Endothelial cell of umbilical vein (primary cell): ENCODE data around the gene C11orf68. TPM values are rescaled to one million over a fixed set of nuclear protein-coding genes. Genes with fewer than 3 reads are reported as not detected.
A peak's percentile ranks its signal among the peaks of the same experiment; 100 is the strongest.

Experiments used
- BruUV-seq: library from RNA; stranded (reverse); fragments of 400-500 nt; replicated peaks from 2 replicates; lab custom pipeline; 2021; lab: Mats Ljungman, UMichigan
- CTCF ChIA-PET: fragments of 300-600, 350-600 bp; sonication (Branson Sonifier 250); formaldehyde crosslinking; loops from one replicate; lab custom pipeline; 2021; ENCODE audit warnings: antibody characterized with exemption, inconsistent platforms; lab: Charles Lee
- POLR2A ChIA-PET: fragments of 300-600, 350-600 bp; sonication (Branson Sonifier 250); formaldehyde crosslinking; loops from one replicate; lab custom pipeline; 2021; ENCODE audit warnings: antibody characterized with exemption, inconsistent platforms; lab: Charles Lee
- DNase-seq: peaks from one replicate; pipeline ENCODE4 v3.0.0-alpha.2; 2011; ENCODE audit warnings: low read depth, low spot score
- FAIRE-seq: peaks from 2 replicates; lab custom pipeline; 2011; peaks lifted over from hg19 to GRCh38; lab: Jason Lieb, UNC
- H2AFZ ChIP-seq: 2 replicates; pipeline ENCODE4 v1.6.0; 2012; ENCODE audit warnings: low read depth, low read length, control low read depth, inconsistent platforms
- H3K27ac ChIP-seq: 2 replicates; pipeline ENCODE4 v1.5.1; 2011; ENCODE audit warnings: low read depth, mild to moderate bottlenecking, control low read depth, low read length, moderate library complexity; ENCODE audit not compliant: insufficient read depth
- H3K27me3 ChIP-seq, 2 experiments: 2 replicates each; pipeline versions ENCODE4 v1.6.0 to v1.6.1; 2011; ENCODE audit warnings: low read length in 2 of 2, mixed read lengths in 1 of 2; ENCODE audit not compliant: control insufficient read depth in 2 of 2, insufficient read depth in 2 of 2
- H3K36me3 ChIP-seq, 2 experiments: 2 replicates in 1 of 2; 3 replicates in 1 of 2; pipeline ENCODE4 v1.5.1; 2011; ENCODE audit warnings: low read length in 2 of 2, mild to moderate bottlenecking in 1 of 2, moderate library complexity in 1 of 2; ENCODE audit not compliant: control insufficient read depth in 2 of 2, insufficient read depth in 2 of 2; ENCODE audit errors: extremely low read depth in 1 of 2
- H3K4me1 ChIP-seq: 3 replicates; pipeline ENCODE4 v1.5.1; 2011; ENCODE audit warnings: mild to moderate bottlenecking, low read length; ENCODE audit not compliant: control insufficient read depth, insufficient read depth; ENCODE audit errors: extremely low read depth
- H3K4me2 ChIP-seq: 2 replicates; pipeline ENCODE4 v1.6.1; 2011; ENCODE audit warnings: low read length, control low read depth, mixed read lengths; ENCODE audit not compliant: insufficient read depth
- H3K4me3 ChIP-seq, 3 experiments: fragments of 200-600 bp in 1 of 3; sonication (generic), shearing (Covaris generic) in 1 of 3; replicated peaks in 1 of 3; 2 replicates each; pipeline ENCODE4 v1.5.1; 2011 to 2016; ENCODE audit warnings: control low read depth in 3 of 3, low read length in 3 of 3, mild to moderate bottlenecking in 2 of 3, inconsistent platforms in 1 of 3, low read depth in 1 of 3, moderate library complexity in 1 of 3; ENCODE audit not compliant: insufficient read depth in 1 of 3
- H3K79me2 ChIP-seq: 2 replicates; pipeline ENCODE4 v1.6.0; 2012; ENCODE audit warnings: low read length, inconsistent platforms; ENCODE audit not compliant: control insufficient read depth, insufficient read depth
- H3K9ac ChIP-seq: replicated peaks from 2 replicates; pipeline ENCODE3; 2011; ENCODE audit warnings: low read length, control low read depth; ENCODE audit not compliant: insufficient read depth; ENCODE audit errors: extremely low read depth
- H3K9me1 ChIP-seq: replicated peaks from 3 replicates; pipeline ENCODE4 v1.6.0; 2011; ENCODE audit warnings: mild to moderate bottlenecking, low read length; ENCODE audit not compliant: control insufficient read depth, insufficient read depth; ENCODE audit errors: extremely low read depth
- H3K9me3 ChIP-seq: replicated peaks from 2 replicates; pipeline ENCODE4 v1.5.1; 2012; ENCODE audit warnings: low read length, inconsistent platforms; ENCODE audit not compliant: control insufficient read depth, insufficient read depth
- H4K20me1 ChIP-seq: replicated peaks from 2 replicates; pipeline ENCODE3; 2011; ENCODE audit warnings: mild to moderate bottlenecking, low read length; ENCODE audit not compliant: control insufficient read depth, insufficient read depth; ENCODE audit errors: extremely low read depth
- EZH2 ChIP-seq: IDR thresholded peaks from 2 replicates; pipeline ENCODE4 v1.6.1; 2012; ENCODE audit warnings: borderline replicate concordance, low read depth, mild to moderate bottlenecking, moderate library complexity, low read length, inconsistent platforms; ENCODE audit not compliant: severe bottlenecking
- FOS ChIP-seq: IDR thresholded peaks from 2 replicates; pipeline ENCODE4 v1.6.1; 2011; ENCODE audit warnings: mild to moderate bottlenecking, low read length, moderate library complexity, borderline replicate concordance; ENCODE audit not compliant: insufficient read depth
- GATA2 ChIP-seq: IDR thresholded peaks from 2 replicates; pipeline ENCODE4 v1.7.0; 2011; ENCODE audit warnings: low read depth, mild to moderate bottlenecking, moderate library complexity, mixed read lengths, low read length; ENCODE audit not compliant: insufficient read length, insufficient read depth
- JUN ChIP-seq: IDR thresholded peaks from 2 replicates; pipeline ENCODE4 v1.6.1; 2011; ENCODE audit warnings: borderline replicate concordance, low read depth; ENCODE audit not compliant: insufficient read length, insufficient read depth
- MYC ChIP-seq: IDR thresholded peaks from one replicate; pipeline ENCODE4 v1.6.1; 2011; ENCODE audit warnings: mild to moderate bottlenecking, low read depth, low read length
- POLR2A ChIP-seq: IDR thresholded peaks from 2 replicates; pipeline ENCODE4 v1.6.1; 2012; ENCODE audit warnings: low read depth, mild to moderate bottlenecking, control low read depth, low read length
- POLR2AphosphoS5 ChIP-seq: IDR thresholded peaks from 2 replicates; pipeline ENCODE4 v1.6.1; 2012; ENCODE audit warnings: low read depth, mild to moderate bottlenecking, control low read depth, low read length, moderate library complexity; ENCODE audit not compliant: insufficient read depth
- dilution Hi-C: fragments of 300-500 bp; cut with MboI; formaldehyde crosslinking; loops from one replicate; pipeline ENCODE4 v1.15.0; 2019; ENCODE audit warnings: low sequenced_read_pairs; ENCODE audit not compliant: extremely low pct_ligation_motif_present
- intact Hi-C: fragments of 100-400 bp; cut with micrococcal nuclease; formaldehyde crosslinking; loops from one replicate; pipeline ENCODE4 v1.10.0; 2022
- polyA plus RNA-seq, 4 experiments: library from polyadenylated mRNA; depleted of rRNA in 3 of 4; stranded (reverse) in 3 of 4; unstranded in 1 of 4; fragments of >200 nt; gene quantifications; 2 replicates each; pipeline versions ENCODE4 v1.2.1 to v1.2.3, GENCODE V29; 2011 to 2012; ENCODE audit warnings: missing spikeins in 1 of 4
- total RNA-seq: library from RNA; stranded (reverse); gene quantifications from 2 replicates; pipeline ENCODE4 v1.2.3, GENCODE V29; 2021
- TF ChIP-seq, protein P1 (sequence below): IDR thresholded peaks from 2 replicates; pipeline ENCODE4 v1.6.1; 2011; ENCODE audit not compliant: insufficient read depth, insufficient read length
- TF ChIP-seq, protein P2 (sequence below), 2 donors: IDR thresholded peaks; 1 replicate in 1 of 2; 2 replicates in 1 of 2; pipeline ENCODE4 v1.5.1; 2011; ENCODE audit warnings: low read length in 2 of 2, mild to moderate bottlenecking in 2 of 2, moderate library complexity in 2 of 2, control low read depth in 1 of 2, inconsistent platforms in 1 of 2, low read depth in 1 of 2; ENCODE audit not compliant: insufficient read depth in 1 of 2; ENCODE audit errors: extremely low read depth in 1 of 2

C11orf68 gene
- total and polyA plus RNA-seq, 2 donors (not counting 3 experiments of a cell fraction or from before 2014, with no cell fraction given) = 35.6 to 66.5 TPM

DNA sequence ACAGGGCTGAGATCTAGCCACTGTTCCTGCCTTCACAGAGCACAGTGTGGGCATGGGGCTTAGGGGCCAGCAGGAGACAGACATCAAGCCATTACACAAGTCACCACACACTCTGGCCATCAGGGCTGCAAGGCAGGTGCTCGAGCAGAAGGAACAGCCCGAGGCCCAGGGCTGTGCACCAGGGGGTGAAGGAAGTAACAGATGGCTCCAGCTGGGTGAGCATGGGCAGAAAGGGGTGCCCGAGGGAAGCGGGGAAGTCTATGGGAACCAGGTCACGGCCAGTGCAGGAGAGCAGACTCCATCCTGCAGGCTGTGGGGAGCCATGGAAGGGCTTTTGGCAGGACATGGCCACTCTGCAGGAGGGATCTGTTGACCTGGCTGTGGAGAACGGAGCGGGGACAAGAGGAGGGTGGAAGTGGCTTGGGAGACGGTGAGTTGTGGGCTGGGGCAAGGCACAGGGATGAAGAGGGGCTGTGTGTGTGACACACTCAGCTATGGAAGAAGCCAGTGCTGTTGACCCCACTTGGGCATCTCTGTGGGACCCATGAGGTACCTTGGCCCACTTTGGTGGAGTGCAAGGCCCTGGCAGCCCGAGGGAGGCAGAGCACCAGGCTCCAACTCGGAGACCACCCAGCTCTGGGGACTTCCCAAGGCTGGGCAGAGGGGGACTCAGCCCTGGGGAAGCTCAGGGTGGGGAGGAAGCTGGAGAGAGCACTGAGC, 3.6 kb downstream of the C11orf68 start:
- Histone ChIP-seq H3K36me3 (no peaks in the 10 kb centered on the region), H3K9me3 (no peaks in the 10 kb centered on the region), H3K9me1 (no peaks in the 10 kb centered on the region), H3K79me2 (peaks cover 31% of the 10 kb centered on the region), H3K4me3 (no peak overlapping the region), H3K27ac (peak overlapping the region; percentile 92), H2AFZ (no peak overlapping the region), H3K4me2 (no peak overlapping the region), H3K9ac (peak overlapping the region; percentile 25), H3K27me3 (no peaks in the 10 kb centered on the region), H4K20me1 (no peaks in the 10 kb centered on the region), H3K4me1 (peaks cover 65% of the 10 kb centered on the region)
- BruUV-seq = TSS peak; percentile 0
- POLR2A ChIA-PET = interaction anchor here (0.7 to 2.0 kb wide), 5 partner anchors 16 to 137 kb away, joined by 3 to 28 read pairs (median 7); partner anchors contain the start of genes CCDC85B, FIBP and FOSL1
- no peak for DNase-seq
- TF ChIP-seq POLR2A (no peak), FOS (no peak), POLR2AphosphoS5 (no peak), MYC (no peak), GATA2 (no peak), EZH2 (no peak), JUN (no peak)
- TF ChIP-seq, protein P1, sequence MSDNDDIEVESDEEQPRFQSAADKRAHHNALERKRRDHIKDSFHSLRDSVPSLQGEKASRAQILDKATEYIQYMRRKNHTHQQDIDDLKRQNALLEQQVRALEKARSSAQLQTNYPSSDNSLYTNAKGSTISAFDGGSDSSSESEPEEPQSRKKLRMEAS = no peak
- TF ChIP-seq, protein P2, sequence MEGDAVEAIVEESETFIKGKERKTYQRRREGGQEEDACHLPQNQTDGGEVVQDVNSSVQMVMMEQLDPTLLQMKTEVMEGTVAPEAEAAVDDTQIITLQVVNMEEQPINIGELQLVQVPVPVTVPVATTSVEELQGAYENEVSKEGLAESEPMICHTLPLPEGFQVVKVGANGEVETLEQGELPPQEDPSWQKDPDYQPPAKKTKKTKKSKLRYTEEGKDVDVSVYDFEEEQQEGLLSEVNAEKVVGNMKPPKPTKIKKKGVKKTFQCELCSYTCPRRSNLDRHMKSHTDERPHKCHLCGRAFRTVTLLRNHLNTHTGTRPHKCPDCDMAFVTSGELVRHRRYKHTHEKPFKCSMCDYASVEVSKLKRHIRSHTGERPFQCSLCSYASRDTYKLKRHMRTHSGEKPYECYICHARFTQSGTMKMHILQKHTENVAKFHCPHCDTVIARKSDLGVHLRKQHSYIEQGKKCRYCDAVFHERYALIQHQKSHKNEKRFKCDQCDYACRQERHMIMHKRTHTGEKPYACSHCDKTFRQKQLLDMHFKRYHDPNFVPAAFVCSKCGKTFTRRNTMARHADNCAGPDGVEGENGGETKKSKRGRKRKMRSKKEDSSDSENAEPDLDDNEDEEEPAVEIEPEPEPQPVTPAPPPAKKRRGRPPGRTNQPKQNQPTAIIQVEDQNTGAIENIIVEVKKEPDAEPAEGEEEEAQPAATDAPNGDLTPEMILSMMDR (IDR thresholded peaks at IDR 0.05; ENCODE audit: extremely low read depth in 1 of 2, insufficient read depth in 1 of 2, low read depth in 1 of 2, low read length in 2 of 2) = no peak
- no peak for FAIRE-seq
- CTCF ChIA-PET = interaction anchor here (0.7 to 4.9 kb wide), 12 partner anchors 8 to 135 kb away, joined by 3 to 73 read pairs (median 4); partner anchors contain the start of genes CCDC85B, FIBP and FOSL1
- dilution Hi-C loops (no loop called here), intact Hi-C loops (loop anchor here (1.0 to 5.0 kb wide), 3 partner anchors 15 to 137 kb away; partner anchors contain the start of genes FIBP, FOSL1 and SF3B2)
